SU-DHL-6 (cell line): ENCODE measurements around the gene SLC43A3.

Experiments
- CTCF ChIP-seq: fragments of 200-600 bp; sonication (generic); IDR thresholded peaks from one replicate; pipeline ENCODE4 v1.5.1; 2017; ENCODE audit warnings: antibody characterized with exemption, mild to moderate bottlenecking, low read length, moderate library complexity; ENCODE audit not compliant: insufficient read depth, poor library complexity, severe bottlenecking
- EZH2phosphoT487 ChIP-seq: fragments of 200-600 bp; sonication (generic), shearing (Covaris generic); conservative IDR thresholded peaks from 2 replicates; pipeline ENCODE4 v1.6.1; 2018; ENCODE audit warnings: mild to moderate bottlenecking, antibody characterized with exemption, low read length, moderate library complexity, mixed read lengths

- TF ChIP-seq CTCF (no peak), EZH2phosphoT487 (no peak)
Measured at GRCh38 chr11:57379732-57380131, 47.2 kb downstream of the SLC43A3 start.
